Occipital lobe (tissue), 2 donors: Measurements from ENCODE around the gene RNF225. TPM values are rescaled to one million over a fixed set of nuclear protein-coding genes. Genes with fewer than 3 reads are reported as not detected.
"Not testable (repeated sequence)": the region's sequence is repeated elsewhere in the genome, so short reads cannot be mapped to it uniquely, and the experiment has no call there.

Experiments used
- DNase-seq: peaks from one replicate; lab custom pipeline; 2025; lab: John Stamatoyannopoulos, UW
- total RNA-seq: library from RNA; depleted of rRNA; stranded (reverse); fragments of >200 nt; gene quantifications from one replicate; pipeline ENCODE4 v1.2.3, GENCODE V29; 2014

RNF225 gene
- total RNA-seq, 1 donor from 2014 or later: not detected

GRCh38 chr19:58361900-58362271 lies 33.6 kb upstream of the RNF225 start:
- DNase-seq: no peak

- peak; percentile 97 for DNase-seq
These were observed 33.0 kb upstream of the RNF225 start, which contains the start of gene ZNF497 for GRCh38 chr19:58362272-58362994. TSS of gene ZNF497 (minus strand) at chr19:58362751. CDS start at chr19:58357635, 5,116 bp downstream.

- no peak for DNase-seq
These were observed 31.3 kb upstream of the RNF225 start for GRCh38 chr19:58364146-58364545.

- no peak for DNase-seq
These were observed 28.6 kb upstream of the RNF225 start for GRCh38 chr19:58366585-58367430.

- no peak for DNase-seq
These were observed 27.6 kb upstream of the RNF225 start for GRCh38 chr19:58367698-58368454.

- no peak for DNase-seq
These were observed 26.7 kb upstream of the RNF225 start for GRCh38 chr19:58368561-58369360.

GRCh38 chr19:58372311-58373133 lies 22.9 kb upstream of the RNF225 start:
- no peak for DNase-seq

- no peak for DNase-seq
These were observed 21.3 kb upstream of the RNF225 start for GRCh38 chr19:58374200-58374599.

- not testable (repeated sequence) for DNase-seq
These were observed 18.7 kb upstream of the RNF225 start for GRCh38 chr19:58376724-58377123.

- DNase-seq: no peak
These were observed 16.2 kb upstream of the RNF225 start for GRCh38 chr19:58379246-58379645.

GRCh38 chr19:58380037-58380661 lies 15.3 kb upstream of the RNF225 start:
- no peak for DNase-seq

- DNase-seq: peak; percentile 99
These were observed 14.6 kb upstream of the RNF225 start, which contains the start of gene ZNF837 for GRCh38 chr19:58380662-58381459. TSS of gene ZNF837 (minus strand) at chr19:58381030. CDS start at chr19:58369332, 11,698 bp downstream.

- no peak for DNase-seq
These were observed 13.8 kb upstream of the RNF225 start for GRCh38 chr19:58381460-58382212.

GRCh38 chr19:58382997-58383603 lies 12.4 kb upstream of the RNF225 start:
- no peak for DNase-seq

GRCh38 chr19:58385313-58385890 lies 10.1 kb upstream of the RNF225 start:
- no peak for DNase-seq

- no peak for DNase-seq
These were observed 9.4 kb upstream of the RNF225 start for GRCh38 chr19:58385891-58386575.
